HS-27A (cell line): ENCODE measurements around the gene IQSEC3.

Experiments
- DNase-seq: peaks from one replicate; pipeline ENCODE4 v3.0.0-alpha.2; 2012; ENCODE audit warnings: low read depth, missing footprints

Gene IQSEC3

DNA sequence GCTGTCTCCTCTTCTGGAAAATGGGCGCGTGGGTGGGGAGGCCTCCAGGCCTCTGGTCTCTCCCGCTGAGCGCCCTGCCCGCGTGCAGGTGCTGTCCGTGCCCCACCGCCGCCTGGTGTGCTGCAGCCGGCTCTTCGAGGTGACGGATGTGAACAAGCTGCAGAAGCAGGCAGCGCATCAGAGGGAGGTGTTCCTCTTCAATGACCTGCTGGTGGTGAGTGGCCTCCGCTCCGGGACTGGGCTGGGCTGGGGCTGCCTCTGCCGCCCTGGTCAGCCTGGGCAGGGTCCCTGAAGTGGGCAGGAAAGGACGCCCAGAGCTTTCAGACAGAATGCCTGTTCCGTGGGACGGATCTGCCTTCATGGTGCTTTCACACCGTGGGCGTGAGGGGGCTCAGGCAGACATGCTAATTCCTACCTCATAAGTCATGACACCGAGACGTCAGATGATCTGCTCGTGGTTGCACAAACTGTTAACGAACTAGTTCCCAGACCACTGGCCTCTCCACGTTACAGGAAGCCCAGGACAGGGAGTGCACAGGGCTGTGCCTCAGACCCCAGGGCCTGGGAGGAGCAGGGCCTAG is 96.9 kb downstream of the IQSEC3 start:
- no peak for DNase-seq

DNA sequence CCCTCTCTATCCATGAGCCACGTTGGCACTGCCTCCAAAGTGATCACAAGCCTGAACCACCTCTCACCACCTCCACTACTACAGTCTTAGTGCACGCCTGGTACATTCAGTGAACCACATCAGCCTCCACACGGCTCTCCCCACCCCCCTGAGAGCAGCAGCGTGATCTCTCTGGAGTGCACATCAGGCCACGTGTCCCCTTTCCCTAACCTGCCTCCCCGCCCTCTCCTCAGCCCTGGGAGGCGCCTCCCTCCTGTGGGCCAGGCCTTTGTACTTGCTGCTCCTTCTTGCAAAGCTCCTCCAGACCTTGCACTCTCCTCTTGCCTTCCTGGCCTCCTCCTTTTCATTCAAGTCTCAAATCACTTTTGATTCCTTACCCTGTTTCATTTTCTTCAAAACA is 97.6 kb downstream of the IQSEC3 start:
- no peak for DNase-seq

DNA sequence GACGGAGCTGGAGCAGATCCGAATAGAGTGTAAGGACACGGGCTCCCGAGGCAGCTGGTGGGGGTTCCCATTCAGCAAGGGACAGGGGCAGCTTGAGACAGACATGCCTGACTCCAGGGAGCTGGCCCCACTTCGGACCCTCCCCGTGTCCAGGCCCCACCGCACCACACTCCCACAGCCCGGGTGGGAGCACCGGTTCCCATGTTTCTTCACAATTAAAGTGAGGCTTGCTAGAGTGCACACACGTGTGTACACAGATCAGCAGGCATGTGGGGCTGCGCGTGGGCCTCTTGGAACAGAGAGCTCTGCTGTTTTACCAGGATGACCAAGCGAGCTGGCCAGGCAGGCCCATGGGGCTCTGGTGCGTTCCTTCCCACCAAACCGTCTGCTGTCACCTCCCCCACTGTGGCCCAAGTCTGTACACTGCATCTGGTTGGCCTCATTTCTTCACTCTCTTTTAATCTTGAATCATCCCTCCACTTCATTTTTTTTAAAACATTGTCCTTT is 99.3 kb downstream of the IQSEC3 start:
- DNase-seq: no peak

DNA sequence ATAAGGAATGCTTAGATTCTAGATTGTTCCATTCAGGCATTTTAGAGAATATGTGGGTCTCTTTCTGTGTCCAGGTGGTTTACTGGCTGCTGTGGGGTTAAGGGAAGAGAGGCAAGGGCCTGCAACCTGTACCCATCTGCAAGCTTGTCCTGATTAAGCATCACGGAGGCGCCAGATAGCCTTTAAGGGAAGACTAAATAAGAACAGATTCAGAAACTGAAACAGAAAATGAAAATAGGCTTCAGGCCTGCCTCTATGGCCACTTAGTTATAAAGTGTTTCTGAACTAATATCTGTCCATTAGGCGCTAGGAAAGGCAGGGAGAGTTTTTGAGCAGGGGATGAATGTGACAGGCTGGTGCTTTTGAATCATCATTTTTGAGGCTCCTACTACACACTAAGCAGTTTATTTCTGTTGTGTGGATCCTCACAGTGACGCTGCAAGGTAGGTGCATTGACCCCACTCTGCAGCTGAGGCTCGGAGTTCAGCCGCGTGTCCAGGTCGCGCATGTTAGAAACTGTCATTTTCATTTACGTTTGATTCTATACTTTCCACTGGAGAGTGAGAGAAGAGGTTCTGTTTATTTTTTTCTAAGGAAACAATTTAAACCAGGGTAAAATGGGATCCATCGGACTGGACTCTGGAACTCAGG is 100.0 kb downstream of the IQSEC3 start:
- no peak for DNase-seq

DNA sequence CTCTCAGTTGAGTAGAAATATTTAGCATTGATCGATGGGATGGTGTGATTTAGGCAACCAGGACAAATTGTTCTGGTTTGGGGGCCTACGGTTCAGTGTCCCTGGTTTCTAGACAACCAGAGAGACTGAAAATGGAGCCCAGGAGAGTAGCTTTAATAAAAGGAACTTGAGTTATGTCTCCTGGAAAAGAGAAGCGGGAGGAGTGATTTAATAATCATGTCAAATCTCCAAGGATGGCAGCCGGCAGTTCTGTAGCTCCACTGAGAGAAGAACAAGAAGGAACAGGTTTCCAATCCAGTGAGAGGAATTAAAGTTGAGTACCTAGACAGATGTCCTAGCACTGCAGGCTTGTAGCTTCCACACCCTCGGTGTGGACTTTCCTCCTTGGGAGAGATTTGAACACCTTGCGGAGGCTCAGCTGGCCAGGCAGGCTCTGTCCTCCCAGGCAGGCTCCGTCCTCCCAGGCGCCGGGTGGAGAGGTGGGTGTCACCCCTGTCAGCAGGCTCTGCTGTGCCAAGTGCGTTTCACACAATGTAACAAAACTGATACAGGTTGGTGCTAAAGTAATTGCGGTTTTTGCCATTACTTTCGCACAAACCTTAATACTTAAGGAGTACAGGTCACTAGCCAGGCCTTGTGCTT is 101.5 kb downstream of the IQSEC3 start:
- no peak for DNase-seq

DNA sequence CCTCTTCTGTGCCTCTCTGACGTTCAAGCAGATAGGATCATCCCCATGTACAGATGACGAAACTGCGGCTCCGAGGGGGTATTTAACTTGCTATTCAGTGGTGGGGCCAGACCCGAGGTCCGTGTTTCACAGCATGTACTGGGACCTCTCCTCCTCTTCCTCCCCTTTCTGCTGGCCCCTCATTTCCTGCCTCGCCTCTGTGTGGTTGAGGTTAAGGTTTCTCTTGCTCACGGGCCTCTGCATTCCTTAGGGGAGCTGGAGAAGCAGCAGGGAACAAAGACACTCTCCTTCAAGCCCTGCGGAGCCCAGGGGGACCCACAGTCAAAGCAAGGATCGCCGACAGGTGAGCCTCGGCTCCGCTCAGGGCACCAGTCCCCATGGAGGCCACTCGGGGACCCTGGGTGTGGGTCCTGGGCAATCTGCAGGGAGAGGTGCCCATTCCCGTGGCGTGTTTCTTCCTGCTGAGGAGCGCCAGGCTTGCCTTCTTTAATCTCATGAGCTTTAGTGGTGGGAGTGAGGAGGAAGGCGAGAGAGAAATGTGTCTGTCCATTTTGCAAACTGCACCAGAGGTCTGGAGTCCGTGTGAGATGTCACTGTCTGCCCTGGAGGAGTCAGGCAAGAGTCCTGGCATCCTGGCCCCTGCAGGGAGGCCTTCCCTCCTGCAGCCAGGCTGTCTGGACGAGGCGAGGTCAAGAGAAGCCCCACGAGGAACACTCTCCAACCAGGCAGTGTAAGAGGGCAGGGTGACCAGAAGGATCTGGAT is 102.4 kb downstream of the IQSEC3 start:
- DNase-seq: no peak

DNA sequence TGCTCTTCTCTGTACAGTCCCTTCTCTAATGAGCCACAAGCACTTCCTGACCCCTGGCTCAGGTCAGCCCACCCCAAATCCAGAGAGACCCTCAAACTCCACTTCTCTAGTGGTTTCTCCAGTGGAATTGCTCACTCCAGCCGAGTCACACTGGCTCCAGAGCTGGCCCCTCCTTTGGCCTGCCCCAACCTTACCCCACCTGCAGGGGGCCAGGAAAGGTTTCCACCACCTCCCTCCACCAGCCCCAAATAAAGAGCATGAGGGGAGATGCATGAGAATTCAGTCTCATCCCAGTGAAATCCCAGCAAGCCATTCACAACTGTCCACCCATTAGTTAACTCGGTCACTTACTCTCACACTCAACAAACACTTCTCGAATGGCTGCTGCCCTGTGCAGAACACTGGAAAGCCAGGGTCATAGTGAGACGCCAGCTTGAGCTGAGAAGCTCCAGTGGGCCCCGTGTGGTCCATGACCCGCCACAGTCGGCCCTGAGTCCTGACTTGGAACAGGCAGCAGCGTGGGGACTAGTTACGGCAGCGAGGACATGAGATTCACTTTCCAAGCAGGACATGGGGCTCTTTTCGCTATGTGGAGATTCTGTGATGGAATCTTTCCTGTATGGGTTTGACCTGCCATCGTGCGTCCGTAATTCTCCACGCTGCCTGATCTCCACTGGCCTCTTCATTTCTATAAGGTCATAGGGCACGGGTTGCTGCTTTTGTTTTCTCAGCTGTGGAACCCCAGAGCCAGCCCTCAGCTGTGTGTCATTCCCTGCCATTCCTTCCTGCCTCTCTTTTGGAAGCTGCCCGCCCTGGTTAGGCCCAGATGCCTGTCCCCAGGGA is 103.2 kb downstream of the IQSEC3 start:
- DNase-seq: no peak

DNA sequence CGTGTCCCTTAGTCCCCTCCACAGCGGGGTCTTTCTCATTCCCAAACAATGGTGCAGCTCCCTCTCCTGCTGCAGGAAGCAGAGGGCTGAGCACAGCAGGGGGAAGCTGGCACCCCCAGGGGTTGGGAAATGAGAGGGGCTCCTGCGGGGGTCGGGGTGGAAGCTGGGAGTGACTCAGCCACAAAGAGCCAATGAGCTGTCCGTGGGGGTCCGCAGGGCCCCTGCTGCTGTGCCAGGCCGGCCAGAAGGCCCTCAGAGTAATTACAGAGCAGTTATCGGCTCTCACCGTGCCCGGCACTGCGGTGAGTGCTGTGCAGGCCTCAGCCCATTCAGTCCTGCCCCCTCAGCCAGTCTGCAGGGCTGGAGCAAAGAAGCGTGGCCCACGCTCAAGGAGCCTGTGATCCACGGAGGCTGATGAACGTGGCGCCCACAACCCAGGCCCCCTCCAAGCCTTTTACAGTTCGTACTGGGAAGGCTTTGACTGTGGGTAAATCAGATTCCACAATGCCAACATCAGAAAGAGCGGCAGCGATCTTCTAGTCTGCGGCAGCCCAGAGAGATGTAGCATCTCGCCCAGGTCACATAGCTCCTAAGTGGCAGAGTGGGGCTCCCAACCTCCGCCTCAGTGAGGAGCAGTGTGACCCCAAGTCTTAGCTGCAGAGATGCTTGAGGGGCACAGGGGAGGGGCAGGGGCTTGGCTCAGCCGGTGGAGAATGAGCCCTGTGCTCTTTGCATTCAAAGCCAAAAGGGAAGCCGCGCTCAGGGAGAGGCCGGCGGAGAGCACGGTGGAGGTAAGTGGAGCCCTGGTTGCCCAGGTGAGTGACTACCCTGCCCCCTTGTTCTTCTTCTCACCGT is 104.0 kb downstream of the IQSEC3 start:
- no peak for DNase-seq

DNA sequence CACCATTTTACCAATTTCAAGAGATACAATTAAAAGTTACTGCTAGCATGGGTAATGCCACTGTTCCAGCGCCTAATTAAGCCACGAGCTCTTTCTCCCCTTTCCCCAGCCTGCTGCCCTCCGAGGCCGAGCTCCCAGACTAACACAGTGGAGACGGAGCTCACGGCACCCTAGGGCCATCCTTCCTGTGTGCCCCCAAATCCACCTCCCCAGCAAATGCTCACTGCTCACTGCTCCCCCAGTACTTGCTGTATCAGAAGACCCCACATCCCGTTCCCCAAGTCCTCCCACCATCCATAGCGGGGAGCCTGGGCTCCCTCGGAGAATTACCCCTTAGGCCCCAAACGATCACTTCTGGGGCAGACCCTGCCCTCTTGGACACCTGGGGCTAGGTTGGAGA is 104.7 kb downstream of the IQSEC3 start:
- DNase-seq: no peak

DNA sequence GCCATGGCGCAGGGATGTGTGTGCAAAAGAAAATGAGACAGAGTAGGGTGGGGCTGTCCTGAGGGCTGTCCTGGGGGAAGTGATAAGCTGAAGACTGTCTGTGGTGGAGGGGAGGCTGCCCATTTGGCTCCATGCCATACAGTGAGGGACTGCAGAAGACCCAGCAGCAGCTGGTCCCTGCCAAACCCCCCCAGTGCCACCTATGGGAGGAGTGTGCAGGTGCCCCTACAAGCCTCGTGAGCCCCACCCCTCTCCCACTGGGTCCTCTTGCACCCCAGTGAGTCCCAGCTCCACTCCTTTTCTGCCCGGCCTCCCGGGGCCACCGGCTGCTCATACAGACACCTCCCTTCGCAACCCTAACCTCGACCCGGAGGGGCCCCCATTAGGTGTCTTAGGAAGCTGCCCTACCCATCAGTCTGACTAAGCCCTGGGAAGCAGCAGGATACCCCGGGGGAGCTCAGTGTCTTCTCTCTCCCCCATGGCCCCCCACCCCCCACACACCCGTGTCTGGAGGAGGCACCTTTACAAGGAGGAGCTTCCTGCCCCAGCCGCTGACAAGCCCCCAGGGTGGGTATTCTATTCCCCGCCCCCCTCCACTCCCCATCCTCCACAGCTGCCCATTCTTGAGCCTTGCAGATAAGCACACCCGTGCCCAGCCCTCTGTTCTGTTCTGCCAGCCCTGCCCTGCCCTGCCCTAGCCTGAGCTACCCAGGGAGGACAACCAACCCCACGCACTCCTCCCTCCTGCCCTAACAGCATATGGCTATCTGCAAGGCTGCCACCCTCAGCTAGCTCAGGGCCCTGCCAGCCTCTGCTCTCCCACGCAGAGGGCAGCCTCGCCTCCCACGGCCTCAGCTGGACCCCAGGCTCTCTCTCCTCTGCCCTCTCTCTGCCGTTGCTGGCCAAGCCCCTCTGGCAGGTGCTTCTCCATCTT is 105.4 kb downstream of the IQSEC3 start:
- no peak for DNase-seq

DNA sequence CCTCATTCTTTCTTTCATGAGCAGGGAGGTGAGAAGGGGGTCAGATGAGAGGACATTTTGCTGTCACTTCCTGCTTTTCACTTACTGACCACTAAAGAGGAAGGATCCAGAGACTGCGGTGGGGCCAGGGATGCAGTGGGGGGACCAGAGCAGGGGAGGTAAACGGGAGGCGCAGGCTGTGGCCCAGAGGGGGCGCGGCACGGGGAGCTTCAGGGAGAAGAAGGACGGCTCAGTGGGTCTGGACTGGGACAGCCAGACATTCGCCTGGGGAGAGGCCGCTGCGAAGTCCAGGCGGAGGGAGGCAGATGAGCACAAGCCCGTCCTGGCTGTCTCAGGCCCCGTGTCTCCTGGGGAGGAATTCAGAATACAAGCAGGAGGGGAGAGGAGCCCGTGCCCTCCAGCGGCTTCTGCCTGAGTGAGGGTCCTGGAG is 106.2 kb downstream of the IQSEC3 start:
- no peak for DNase-seq

DNA sequence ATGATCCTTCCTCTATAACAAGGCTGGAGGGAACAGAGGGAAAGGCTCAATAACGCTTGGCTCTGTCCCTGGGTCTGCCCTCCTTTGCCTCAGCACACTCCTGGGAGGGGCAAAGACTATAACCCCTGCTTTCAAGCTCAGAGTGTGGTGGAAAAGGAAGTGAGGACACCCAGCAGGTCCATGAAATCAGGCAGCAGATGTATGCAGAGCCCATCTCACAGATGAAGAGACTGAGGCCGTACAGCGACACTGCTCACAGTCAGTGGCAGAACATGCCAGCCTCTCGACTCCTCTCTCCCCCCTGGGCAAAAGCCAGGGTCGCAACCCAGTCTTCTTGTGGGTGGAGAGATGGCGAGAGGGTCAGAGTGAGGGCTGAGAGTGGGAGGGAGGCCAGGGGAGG is 107.6 kb downstream of the IQSEC3 start:
- DNase-seq: no peak

DNA sequence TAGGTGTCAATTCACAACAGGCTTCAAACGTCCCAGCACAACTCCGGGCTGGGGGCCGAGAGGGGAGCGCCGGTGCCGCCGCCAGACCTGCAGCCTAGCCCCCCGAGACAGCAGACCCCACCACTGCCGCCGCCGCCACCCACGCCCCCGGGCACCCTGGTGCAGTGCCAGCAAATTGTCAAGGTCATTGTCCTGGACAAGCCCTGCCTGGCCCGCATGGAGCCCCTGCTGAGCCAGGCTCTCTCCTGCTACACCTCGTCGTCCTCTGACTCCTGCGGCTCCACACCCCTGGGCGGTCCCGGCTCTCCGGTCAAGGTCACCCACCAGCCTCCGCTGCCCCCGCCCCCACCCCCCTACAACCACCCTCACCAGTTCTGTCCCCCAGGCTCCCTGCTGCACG is 108.0 kb downstream of the IQSEC3 start:
- no peak for DNase-seq

DNA sequence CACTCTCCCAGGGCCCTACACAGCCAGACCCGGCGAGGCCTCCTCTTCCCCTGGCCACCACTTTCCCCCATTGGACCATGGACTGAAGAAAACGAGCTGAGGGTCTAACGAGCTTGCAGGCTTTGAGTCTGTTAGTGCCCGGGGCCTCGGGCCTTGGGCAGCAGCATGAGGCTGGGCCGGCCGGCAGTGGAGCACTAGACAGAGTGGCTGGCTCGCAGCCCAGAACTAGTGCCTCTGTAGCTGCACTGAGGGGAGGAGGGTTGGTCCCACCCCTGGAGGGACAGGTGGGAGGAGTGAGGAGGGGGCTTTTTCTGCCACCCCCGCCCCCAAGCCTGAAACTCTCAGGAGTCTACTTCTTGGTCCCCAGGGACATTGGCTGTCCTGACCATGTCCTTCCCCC is 108.7 kb downstream of the IQSEC3 start:
- DNase-seq: no peak

DNA sequence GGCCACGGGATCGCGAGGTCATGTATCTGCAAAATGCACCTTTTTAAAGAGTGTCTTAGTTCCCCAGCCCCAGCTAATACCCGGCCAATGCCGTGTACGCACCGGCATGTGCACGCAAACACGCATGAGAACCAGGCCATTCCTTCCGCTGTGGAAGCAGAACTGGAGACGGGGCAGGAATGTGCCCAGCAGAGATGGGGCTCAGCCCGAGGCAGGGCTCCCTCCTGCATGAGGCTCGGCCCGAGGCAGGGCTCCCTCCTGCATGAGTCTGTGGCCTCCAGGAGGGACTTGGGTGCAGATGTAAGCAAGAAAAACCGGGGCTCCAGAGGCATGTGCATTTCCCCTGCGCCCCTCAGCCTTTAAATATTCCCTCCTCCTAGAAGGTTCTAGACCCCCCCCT is 109.2 kb downstream of the IQSEC3 start:
- DNase-seq: no peak

DNA sequence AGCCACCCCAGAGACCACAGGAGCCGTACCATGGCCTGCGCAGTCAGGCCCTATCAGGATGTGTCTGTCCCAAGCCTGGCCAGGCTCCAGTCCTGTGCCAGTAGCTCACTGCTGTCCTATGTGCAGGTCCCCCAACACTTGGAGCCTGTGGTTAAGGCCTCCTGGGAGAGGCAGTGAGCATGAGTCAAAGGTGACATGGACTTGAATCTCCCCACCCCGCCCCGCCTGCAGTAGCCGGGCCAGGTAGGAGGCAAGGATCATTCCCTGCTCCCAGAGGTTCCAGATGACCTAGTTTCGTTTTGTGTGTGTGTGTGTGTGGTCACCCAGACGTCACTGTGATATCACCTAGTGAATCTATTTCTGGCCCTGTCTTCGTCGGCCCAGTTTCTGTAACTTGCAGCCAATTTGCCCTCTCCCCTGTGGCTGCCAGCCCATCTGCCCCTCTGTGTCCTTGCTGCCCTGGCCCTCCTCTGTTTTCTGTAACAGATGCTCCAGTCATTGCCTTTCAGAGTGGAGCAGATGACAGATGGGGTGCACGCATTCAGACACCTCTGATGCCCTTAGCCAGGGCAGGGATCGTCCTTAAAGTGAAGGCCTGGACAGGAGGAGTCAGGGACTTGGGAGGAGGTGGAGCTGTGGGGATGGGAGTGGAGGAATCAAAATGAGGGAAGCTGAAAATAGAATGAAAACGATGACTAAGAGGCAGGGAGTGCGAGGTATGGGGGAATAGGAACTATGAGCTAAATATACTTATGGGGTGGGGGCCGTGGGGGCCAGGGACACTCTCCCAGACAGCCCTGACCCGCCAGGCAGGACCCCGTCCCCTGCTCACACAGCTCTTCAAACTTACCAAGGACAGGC is 110.0 kb downstream of the IQSEC3 start:
- DNase-seq: no peak

DNA sequence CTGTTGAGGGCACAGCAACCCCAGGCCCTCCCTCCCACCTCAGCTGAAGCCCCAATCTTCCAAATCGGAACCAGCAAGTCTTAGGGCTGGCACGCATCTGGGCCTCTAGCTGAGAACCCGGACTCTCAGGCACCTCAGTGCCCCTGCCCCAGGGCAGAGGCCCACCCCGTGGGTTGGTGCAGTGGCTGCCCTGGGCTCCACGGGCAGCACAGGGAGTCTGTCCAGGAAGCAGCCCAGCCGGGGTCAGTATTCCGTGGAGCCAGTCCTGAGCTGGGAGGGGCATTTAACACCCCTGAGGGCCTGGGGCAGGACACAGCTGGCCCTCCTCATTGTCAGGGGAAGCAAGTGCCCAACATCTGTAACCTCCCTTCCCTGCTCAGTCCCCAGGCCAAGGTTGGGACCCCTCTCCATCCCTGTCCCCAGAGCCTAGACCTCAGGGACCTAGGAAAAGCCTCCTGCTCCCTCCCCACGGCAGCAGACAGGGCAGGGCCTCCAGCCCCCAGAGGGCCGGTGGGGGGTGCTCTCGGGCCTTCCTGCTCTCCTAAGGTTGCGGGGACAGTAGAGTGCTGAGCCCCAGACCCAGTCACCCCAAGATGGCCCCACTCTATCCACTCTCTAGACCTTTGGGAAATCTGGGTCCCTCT is 110.9 kb downstream of the IQSEC3 start:
- DNase-seq: no peak
